HL-60 (cell line): ENCODE data around the gene PTPN1.

Experiments
- GABPA ChIP-seq: IDR thresholded peaks from 2 replicates; pipeline ENCODE4 v1.6.1; 2012; ENCODE audit warnings: low read depth
- POLR2AphosphoS5 ChIP-seq: IDR thresholded peaks from 2 replicates; pipeline ENCODE4 v1.6.1; 2012; ENCODE audit warnings: low read depth
- SPI1 ChIP-seq: IDR thresholded peaks from 2 replicates; pipeline ENCODE4 v1.6.1; 2012; ENCODE audit warnings: low read depth, mild to moderate bottlenecking, borderline replicate concordance
- TF ChIP-seq, protein P1 (sequence below): IDR thresholded peaks from one replicate; pipeline ENCODE4 v1.5.1; 2011; ENCODE audit warnings: low read length, control low read depth, inconsistent platforms; ENCODE audit not compliant: insufficient read depth
- TF ChIP-seq, protein P2 (sequence below): IDR thresholded peaks from 2 replicates; pipeline ENCODE4 v1.6.1; 2012; ENCODE audit warnings: low read depth; ENCODE audit not compliant: insufficient replicate concordance

DNA sequence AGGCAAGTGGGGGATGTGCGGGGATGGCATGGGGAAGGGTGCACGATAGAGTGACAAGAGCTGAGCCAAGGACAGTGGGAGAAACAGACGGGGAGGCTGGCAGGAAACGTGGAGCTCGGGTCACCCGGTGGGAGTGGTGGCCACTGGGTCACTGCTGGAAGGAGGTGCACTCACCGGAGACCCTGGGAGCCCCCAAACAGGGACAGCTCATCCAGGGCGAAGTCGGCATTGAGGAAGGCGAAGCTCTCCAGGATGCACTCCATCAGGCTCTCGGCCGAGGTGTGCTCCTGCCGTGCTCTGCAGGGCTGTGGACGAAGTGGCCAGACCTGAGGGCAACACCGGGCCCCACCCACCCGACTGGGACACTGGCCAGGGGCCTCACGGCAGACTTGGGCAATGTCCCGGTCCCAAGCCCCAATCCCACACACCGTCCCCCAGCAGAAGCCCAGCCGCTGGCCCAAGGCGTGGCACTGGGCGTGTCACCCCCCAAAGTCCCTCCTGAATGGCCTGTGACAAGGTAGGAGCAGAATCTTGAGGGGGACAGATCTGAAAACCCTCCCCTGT, 87.3 kb downstream of the PTPN1 start:
- TF ChIP-seq POLR2AphosphoS5, result no peak
- TF ChIP-seq, protein P1, sequence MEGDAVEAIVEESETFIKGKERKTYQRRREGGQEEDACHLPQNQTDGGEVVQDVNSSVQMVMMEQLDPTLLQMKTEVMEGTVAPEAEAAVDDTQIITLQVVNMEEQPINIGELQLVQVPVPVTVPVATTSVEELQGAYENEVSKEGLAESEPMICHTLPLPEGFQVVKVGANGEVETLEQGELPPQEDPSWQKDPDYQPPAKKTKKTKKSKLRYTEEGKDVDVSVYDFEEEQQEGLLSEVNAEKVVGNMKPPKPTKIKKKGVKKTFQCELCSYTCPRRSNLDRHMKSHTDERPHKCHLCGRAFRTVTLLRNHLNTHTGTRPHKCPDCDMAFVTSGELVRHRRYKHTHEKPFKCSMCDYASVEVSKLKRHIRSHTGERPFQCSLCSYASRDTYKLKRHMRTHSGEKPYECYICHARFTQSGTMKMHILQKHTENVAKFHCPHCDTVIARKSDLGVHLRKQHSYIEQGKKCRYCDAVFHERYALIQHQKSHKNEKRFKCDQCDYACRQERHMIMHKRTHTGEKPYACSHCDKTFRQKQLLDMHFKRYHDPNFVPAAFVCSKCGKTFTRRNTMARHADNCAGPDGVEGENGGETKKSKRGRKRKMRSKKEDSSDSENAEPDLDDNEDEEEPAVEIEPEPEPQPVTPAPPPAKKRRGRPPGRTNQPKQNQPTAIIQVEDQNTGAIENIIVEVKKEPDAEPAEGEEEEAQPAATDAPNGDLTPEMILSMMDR, result no peak
- TF ChIP-seq SPI1, result no peak
- TF ChIP-seq, protein P2, sequence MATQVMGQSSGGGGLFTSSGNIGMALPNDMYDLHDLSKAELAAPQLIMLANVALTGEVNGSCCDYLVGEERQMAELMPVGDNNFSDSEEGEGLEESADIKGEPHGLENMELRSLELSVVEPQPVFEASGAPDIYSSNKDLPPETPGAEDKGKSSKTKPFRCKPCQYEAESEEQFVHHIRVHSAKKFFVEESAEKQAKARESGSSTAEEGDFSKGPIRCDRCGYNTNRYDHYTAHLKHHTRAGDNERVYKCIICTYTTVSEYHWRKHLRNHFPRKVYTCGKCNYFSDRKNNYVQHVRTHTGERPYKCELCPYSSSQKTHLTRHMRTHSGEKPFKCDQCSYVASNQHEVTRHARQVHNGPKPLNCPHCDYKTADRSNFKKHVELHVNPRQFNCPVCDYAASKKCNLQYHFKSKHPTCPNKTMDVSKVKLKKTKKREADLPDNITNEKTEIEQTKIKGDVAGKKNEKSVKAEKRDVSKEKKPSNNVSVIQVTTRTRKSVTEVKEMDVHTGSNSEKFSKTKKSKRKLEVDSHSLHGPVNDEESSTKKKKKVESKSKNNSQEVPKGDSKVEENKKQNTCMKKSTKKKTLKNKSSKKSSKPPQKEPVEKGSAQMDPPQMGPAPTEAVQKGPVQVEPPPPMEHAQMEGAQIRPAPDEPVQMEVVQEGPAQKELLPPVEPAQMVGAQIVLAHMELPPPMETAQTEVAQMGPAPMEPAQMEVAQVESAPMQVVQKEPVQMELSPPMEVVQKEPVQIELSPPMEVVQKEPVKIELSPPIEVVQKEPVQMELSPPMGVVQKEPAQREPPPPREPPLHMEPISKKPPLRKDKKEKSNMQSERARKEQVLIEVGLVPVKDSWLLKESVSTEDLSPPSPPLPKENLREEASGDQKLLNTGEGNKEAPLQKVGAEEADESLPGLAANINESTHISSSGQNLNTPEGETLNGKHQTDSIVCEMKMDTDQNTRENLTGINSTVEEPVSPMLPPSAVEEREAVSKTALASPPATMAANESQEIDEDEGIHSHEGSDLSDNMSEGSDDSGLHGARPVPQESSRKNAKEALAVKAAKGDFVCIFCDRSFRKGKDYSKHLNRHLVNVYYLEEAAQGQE, result no peak
- TF ChIP-seq GABPA, result no peak
